ENCODE results near the gene UGT1A6. TPM values are rescaled to one million over a fixed set of nuclear protein-coding genes. Genes with fewer than 3 reads are reported as not detected.
"Not testable (repeated sequence)": the region's sequence is repeated elsewhere in the genome, so short reads cannot be mapped to it uniquely, and the experiment has no call there.

UGT1A6 gene
- total RNA-seq = not detected in 2 replicates
- not detected for polyA plus RNA-seq (2012)

DNA sequence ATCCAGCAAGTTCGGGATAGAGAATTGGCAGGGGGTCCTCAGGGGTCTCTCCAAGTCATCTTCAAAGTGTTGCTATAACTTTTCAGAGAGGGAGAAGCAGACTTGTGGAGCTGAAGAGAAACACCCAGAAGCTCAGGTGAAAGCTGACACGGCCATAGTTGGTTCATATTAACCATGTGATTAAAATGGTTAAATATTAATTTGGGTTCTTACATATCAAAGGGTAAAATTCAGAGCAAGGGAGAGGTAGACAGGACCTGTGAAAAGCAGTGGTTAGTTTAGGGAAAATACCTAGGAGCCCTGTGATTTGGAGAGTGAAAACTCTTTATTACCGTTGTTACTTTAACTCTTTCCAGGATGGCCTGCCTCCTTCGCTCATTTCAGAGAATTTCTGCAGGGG, at the start of gene UGT1A6:
TSS of gene UGT1A6 (plus strand) at position 243 of the 400 bp plus-strand sequence. CDS start at position 358, 115 bp downstream.
- DNase-seq (ENCODE audit: low read depth) = no peak

DNA sequence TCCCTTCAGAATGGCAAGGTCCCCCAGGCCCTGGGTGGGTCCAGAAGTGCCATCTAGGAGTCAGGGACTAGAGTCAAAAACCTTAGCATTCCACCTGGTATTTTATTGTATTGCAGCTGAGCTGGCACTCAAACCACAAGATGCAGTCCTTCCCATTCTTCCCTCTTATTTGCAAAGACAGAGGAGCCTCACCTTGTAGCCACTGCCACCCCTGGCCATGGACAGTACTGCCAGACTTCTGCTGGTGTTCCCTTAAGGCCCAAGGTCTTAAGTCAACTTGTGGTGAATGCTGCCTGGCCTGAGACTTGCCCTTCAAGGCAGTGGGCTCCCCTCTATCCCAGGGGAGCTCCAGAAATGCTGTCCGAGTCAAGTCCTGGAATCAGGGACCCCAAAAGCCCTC, 49.6 kb upstream of the UGT1A6 start:
- no peak for DNase-seq (ENCODE audit: low read depth)

DNA sequence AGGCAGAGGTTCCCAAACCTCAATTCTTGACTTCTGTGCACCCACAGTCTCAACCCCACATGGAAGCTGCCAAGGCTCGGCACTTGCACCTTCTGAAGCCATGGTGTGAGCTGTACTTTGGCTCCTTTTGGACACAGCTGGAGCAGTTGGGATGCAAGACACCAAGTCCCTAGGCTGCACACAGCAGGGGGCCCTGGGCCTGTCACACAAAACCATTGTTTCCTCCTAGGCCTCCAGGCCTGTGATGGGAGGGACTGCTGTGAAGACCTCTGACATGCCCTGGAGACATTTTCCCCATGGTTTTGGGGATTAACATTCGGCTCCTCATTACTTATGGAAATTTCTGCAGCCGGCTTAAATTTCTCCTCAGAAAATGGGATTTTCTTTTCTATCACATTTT, 46.7 kb upstream of the UGT1A6 start:
- DNase-seq (ENCODE audit: low read depth) = not testable (repeated sequence)

DNA sequence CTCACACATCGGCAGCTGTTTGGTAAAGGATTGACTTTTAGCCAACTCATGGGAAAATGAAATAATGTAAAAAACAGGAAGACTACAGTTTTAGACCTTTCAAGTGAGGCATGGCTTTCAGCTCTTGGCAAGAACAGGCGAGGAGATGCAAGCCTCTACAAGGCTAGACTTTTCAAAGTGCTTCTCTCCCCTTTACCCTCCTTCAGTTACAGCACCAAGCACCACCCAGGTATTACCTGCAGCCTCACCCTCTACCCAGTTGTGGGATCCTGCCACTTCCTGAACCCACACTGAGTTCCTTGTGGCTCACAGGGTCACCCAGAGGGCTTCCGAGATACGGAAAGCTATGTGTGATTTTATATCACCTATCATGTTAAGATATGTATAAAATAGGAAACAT, 41.7 kb upstream of the UGT1A6 start:
- no peak for DNase-seq (ENCODE audit: low read depth)

DNA sequence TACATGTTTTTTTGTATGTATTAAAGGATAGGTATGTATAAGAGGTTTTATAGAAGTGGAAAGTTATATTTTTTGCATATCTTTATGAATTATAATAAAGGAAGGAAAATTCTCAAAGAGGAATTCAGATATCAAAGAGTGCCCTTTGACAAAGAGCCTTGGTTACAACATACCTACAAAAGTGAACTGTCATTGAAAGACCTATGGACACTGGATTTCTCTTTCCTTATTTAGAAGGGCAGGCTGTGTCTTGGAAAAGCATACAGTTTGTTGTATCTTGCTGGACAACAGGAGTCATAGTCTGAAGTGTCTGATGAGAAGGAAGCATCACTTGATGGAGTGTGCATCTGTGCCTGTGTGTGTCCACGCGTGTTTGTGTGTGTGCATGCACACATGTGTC, 41.3 kb upstream of the UGT1A6 start:
- no peak for DNase-seq (ENCODE audit: low read depth)

DNA sequence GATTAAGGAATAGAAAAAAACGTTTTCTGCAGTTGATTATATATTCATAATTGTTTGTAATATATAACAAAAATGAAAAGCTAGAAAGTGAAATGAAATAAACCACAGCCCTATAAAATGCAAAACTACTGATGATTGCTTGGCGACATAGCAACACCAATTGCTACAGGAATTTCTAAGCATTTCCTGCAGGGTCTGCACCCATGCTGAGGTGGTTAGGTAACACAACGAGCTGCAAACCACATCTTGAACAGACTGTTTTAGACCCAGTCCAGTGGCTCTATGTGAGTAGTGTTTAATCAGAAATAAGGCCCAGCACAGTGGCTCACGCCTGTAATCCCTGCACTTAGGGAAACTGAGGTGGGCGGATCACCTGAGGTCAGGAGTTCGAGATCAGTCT, 38.2 kb upstream of the UGT1A6 start:
- no peak for DNase-seq (ENCODE audit: low read depth)

DNA sequence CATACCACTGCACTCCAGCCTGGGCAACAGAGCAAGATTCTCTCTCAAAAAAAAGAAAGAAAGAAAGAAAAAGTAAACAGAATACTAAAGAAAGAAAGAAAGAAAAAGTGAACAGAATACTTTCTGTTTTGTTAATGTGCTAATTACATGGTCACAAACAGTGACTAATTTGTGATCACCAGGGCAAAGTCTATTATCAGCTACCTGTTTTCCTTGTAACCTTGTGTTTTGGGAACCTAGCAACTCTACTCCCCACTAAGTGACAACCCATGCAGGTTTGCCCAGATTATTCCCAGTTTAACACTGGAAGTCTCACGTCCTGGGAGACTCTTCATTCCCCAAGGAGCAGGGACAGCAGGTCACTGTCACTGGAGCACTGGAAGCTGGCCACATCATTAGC, 37.6 kb upstream of the UGT1A6 start:
- DNase-seq (ENCODE audit: low read depth) = no peak

DNA sequence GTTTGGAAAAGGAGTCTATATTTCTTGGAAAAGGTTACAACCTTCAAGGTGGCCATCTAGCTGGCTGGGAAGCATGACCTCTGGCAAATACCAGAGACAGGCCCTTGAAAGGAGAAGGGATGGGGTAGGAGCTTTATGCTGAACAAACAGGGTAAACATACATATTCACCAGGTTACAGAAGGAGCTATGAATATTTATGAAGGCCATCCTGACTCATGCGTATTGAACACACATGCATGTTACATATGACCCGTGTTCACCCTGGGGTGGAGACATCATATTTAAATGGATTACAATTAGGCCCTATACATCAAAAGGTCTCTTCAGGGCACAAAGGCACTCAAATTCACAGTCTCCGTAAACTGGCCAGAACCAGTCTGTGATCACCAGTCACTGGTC, 36.7 kb upstream of the UGT1A6 start:
- DNase-seq (ENCODE audit: low read depth) = not testable (repeated sequence)

DNA sequence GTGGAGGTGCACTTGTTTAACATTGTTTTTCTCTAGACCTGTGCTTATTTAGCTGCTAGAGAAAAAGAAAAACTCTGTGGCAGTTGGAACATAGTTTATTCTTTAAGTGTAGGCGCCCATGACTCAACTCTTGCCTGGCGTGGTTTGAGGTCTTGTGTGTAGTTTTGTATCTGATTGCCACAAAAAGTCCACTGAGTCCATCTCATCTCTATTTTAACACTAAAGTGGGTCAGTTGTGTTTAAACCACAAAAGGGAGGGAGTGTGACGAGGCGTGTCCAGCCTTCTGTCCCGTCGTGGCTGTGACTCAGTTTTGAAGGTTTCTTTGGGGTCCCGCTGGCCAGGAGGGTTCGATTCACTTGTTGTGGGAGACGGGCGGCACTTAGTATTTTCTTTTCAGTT, 36.2 kb upstream of the UGT1A6 start:
- DNase-seq (ENCODE audit: low read depth) = peak; percentile 1

DNA sequence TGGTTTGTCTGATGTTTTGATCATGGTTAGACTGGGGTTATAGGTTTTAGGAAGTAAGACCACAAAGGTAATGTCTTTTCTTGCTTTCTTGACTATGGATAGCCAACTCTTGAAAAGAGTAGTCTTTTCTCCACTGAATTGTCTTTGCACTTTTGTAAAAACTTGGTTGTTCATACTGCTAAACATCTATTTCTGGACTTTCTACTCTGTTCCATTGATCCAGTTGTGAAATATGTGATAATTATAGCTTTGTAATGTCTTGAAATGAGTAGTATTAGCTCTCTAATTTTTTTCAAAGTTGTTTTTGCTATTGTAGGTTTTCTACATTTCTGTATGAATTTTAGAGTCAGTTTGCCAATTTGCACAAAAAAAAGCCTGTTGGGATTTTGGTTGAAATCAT, 34.1 kb upstream of the UGT1A6 start:
- no peak for DNase-seq (ENCODE audit: low read depth)

DNA sequence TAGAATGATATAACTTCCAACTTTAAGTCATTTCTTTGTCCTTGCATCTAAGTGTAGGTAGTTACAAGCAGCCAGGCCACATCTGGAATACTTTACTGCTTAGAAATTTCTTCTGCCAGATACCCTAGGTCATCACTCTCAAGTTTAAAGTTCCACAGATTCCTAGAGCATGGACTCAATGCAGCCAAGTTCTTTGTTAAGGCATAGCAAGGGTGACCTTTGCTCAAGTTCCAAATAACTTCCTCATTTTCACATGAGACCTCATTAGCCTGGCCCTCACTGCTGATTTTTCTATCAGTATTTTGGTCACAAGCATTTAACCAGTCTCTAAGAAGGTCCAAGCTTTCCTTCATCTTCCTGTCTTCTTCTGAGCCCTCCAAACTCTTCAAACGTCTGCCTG, 28.8 kb upstream of the UGT1A6 start:
- DNase-seq (ENCODE audit: low read depth) = no peak

DNA sequence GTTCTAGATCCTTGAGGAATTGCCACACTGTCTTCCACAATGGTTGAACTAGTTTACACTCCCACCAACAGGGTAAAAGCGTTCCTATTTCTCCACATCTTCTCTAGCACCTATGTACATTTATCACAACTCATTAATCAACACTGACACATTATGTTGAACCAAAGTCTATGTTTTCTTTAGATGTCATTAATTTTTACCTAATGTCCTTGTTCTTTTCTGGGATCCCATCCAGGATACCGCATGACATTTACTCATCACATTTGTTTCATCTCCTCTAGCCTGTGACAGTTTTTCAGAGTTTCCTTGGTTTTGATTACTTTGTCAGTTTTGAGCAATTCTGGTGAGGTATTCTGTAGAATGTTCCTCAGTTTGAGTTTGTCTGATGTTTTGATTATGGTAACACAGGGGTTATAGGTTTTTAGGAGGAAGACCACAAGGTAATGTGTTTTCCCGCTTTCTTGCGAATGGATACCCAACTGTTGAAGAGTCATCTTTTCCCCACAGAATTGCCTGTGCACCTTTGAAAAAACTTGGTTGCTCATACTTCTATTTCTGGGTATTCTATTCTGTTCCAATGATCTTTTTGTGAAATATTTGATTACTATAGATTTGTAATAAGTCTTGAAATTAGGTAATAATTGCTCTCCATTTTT, 24.0 kb upstream of the UGT1A6 start:
- no peak for DNase-seq (ENCODE audit: low read depth)

DNA sequence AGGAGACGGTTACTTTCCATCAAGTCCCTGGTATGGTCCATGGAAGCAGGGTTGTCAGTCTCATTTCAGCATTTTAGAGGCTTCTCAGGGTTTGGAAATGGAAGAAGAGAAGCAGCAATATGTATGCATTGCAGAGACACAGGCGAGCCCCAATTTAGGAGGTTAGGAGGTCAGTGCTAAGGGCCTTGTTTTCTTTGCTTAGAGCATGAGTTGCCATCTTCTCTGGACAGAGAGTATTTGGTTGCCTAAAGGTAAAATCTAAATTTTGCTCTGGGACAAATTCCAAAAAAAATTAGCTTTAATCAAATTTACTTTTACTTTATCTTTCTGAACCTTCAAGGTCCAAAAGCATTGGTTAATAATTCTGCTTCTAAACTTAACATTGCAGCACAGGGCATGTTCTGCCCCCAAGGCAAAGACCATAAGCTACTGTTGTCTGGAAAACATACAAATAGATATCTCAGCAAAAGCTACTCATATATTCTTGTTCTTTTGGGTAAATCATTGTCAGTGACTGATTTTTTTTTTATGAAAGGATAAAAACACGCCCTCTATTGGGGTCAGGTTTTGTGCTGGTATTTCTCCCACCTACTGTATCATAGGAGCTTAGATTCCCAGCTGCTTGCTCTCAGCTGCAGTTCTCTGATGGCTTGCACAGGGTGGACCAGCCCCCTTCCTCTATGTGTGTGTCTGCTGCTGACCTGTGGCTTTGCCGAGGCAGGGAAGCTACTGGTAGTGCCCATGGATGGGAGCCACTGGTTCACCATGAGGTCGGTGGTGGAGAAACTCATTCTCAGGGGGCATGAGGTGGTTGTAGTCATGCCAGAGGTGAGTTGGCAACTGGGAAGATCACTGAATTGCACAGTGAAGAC, 21.2 kb upstream of the UGT1A6 start, which contains the start of gene UGT1A9:
TSS of gene UGT1A9 (plus strand) at position 609 of the 872 bp plus-strand sequence. CDS start at position 646, 37 bp downstream.
- DNase-seq (ENCODE audit: low read depth) = no peak

DNA sequence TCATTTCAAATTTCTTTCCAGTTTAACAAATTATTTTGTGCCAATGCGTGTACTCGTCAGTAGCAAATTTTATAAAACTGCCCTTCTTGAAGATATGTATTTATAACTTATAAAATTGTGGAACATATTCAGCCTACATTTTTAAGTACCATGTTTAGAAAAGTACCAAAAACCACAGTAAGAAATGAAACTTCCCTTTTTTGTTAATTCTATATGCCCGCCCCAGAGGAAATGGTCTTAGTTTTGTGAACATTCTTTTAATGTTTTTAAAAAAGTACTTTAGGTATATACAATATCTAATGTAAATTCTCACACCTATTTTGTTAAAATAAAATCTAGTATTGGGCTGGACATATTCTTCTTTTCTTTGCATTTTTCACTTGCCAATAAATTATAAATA, 19.8 kb upstream of the UGT1A6 start:
- DNase-seq (ENCODE audit: low read depth) = no peak

DNA sequence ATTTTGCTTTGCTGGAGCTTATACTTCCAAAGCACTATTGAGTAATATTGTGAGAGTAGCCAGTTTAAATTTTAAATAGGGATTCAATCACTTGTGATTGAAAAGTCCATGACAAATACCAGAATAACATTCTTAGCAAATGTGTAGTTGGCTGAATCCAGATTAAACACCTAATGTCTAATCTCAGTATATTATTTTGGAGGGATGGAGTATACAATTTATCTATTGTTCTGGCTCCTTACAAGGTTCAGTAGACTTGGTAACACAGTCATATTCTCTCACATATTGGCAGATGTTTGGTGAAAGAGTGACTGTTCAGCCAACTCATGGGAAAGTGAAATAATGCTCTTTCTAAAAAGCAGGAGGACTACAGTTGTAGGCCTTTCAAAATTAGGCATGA, 18.8 kb upstream of the UGT1A6 start:
- DNase-seq (ENCODE audit: low read depth) = no peak

DNA sequence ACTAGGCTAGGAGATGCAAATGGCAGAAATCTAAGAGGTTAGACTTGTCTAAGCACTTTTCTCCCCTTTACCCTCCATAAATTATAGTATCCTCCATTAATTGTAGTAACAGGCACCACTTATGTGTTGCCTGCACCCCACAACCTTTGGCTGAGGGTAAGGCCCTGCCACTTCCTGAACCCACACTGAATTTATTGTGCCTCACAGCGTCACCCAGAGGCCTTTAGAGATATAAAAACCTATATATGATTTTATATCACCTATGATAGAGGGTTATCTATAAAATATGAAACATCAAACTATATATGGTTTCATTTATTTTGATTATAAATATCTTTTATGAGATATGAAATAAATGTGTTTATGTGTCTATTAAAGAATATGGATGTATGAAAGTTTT, 18.4 kb upstream of the UGT1A6 start:
- no peak for DNase-seq (ENCODE audit: low read depth)

DNA sequence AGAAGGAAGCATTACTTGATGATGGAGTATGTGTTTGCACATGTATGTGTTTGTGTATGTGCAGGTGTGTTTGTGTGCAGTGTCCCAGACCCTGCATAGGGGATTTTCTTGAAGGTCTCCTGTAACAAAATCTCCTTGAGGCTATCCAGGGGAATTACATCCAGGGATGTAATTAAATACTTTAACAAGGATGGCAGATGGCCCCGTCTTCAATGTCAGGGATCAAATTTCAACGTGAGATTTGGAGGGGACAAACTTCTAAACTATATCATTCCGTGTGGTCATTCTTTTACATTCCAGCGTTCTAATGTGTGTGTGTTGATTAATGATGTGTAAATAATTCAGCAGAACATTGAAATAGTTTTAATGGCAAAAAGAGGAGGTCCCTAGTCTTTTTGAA, 17.7 kb upstream of the UGT1A6 start:
- DNase-seq (ENCODE audit: low read depth) = peak; percentile 3

DNA sequence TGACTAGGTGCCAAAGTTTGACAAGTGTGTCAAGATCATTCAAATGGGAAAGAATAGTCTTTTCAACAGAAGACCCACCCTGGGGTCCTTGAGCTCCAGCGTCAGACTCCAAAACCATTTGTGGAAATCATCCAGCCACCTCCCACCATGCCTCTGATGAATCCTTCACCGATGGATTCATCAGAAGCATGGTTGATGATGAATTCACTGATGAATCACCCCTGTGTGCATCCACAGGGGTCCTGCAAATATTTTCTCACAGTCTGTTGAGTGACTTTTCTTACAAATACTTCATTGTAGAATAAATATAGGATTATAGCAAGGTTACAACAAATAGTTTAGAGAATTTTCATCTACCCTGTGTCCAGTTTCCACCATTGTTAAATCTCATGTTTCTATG, 16.6 kb upstream of the UGT1A6 start:
- DNase-seq (ENCODE audit: low read depth) = no peak

DNA sequence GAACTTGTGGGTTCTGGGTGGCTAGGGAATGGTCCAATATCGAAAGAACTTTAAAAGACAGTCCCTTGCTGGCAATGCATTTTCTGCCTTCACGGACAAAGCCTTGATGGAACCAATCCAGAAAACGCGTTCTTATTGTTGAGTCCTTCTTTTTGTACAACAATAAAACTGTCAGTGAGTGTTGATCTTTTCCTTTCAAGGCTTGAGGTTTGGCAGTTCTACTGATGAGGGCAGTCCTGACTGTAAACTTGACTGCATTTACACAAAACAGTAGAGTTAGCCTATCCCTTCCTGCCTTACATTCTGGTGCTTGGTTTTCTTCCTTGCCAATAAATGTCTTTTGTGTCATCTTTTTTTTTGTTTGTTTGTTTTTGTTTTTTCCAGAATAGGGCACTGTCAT, 13.5 kb upstream of the UGT1A6 start:
- no peak for DNase-seq (ENCODE audit: low read depth)

DNA sequence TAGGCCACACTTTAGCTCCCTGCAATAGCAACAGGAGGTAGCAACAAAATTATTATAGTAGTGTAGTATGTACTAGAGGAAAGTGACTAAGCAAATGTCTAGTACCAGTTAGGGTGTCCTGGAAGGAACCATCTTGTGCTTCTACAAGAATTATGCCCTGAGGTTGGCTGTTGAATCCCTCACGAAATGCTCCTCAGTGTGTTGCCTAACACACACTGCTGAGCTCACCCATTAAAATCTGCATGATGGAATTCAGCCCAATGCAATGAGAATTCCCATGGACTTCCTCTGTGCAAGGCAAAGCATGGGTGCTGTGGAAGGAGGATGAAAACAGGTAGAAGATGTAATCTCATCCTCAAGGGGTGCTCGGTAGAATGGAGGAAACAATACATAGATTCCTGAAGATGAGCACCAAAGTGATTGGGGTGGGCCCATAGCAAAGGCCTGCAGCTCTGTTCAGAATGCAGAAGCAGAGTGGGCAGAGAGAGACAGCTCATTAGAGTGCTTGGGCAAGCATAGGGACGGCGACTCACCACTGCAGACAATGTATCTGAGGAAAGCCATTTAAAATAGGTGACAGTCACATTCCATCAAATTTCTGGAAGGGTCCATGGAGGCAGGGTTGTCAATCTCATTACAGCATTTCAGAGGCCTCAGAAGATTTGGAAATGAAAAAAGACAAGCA, 12.2 kb upstream of the UGT1A6 start:
- no peak for DNase-seq (ENCODE audit: low read depth)

DNA sequence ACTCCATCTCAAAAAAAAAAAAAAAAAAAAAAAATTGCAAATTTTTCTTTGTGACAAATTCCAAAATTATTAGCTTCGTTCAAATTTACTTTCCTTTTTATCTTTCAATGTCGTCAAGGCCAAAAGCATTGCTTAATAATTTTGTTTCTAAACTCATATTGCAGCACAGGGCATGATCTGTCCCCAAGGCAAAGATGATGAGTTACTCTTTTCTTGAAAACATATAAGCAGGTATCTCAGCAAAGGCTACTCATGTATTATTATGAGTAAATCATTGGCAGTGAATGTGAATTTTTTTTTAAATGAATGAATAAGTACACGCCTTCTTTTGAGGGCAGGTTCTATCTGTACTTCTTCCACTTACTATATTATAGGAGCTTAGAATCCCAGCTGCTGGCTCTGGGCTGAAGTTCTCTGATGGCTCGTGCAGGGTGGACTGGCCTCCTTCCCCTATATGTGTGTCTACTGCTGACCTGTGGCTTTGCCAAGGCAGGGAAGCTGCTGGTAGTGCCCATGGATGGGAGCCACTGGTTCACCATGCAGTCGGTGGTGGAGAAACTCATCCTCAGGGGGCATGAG, 11.1 kb upstream of the UGT1A6 start, which contains the start of gene UGT1A7:
TSS of gene UGT1A7 (plus strand) at position 381 of the 579 bp plus-strand sequence. CDS start at position 418, 37 bp downstream.
- no peak for DNase-seq (ENCODE audit: low read depth)

DNA sequence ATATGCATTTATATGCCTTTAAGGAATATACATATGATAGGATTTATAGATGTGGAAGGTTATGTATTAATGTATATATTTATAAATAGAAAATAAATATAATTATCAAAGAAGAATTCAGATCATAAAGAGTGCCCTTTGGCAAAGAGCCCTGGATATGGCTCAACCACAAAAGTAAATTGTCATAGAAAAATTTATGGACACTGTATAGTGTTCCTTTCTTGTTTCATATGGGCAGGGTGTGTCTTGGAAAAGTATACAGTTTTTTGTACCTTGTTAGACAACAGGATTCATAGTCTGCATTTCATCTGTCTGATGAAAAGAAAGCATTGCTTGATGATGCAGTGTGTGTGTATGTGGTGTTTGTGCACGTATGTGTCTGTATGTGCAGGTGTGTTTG, 8.1 kb upstream of the UGT1A6 start:
- no peak for DNase-seq (ENCODE audit: low read depth)

All from myocyte (in vitro differentiated cells).